Cardiac fibroblast (primary cell): ENCODE data around the gene MATN4.
A peak's percentile ranks its signal among the peaks of the same experiment; 100 is the strongest.

Experiments used
- DNase-seq, 2 donors: peaks; one replicate each; pipeline versions ENCODE4 v3.0.0 to v3.0.0-alpha.2; 2010; ENCODE audit warnings: low read depth in 2 of 2
- H3K4me3 ChIP-seq, 2 donors: replicated peaks in 1 of 2; 1 replicate in 1 of 2; 2 replicates in 1 of 2; pipeline ENCODE4 v1.5.1; 2011; ENCODE audit warnings: low read depth in 2 of 2, low read length in 2 of 2, mild to moderate bottlenecking in 2 of 2, moderate library complexity in 1 of 2
- CTCF ChIP-seq: IDR thresholded peaks from one replicate; pipeline ENCODE4 v1.5.1; 2011; ENCODE audit warnings: low read depth, mild to moderate bottlenecking, low read length, inconsistent platforms

MATN4 gene

GRCh38 chr20:45299786-45300185 is 8.3 kb downstream of the MATN4 start:
- H3K4me3 ChIP-seq, result no peak overlapping the region
- no peak for TF ChIP-seq CTCF
- no peak for DNase-seq

- H3K4me3 ChIP-seq, result no peak overlapping the region
- no peak for TF ChIP-seq CTCF
- DNase-seq, result no peak
These were observed 10.2 kb downstream of the MATN4 start for GRCh38 chr20:45297786-45298497.

- TF ChIP-seq CTCF, result no peak
- H3K4me3 ChIP-seq, result no peak overlapping the region
- no peak for DNase-seq
These were observed 13.4 kb downstream of the MATN4 start for GRCh38 chr20:45294659-45295058.

- no peak for DNase-seq
- no peak for TF ChIP-seq CTCF
- peak overlapping the region in 1 of 2 donors; percentile 44 for H3K4me3 ChIP-seq
These were observed 14.1 kb downstream of the MATN4 start for GRCh38 chr20:45294003-45294368.

GRCh38 chr20:45293041-45294002 is 14.8 kb downstream of the MATN4 start:
- peak overlapping the region; percentile 44 to 49 for H3K4me3 ChIP-seq
- TF ChIP-seq CTCF, result peak; percentile 99
- DNase-seq, result peak; percentile 72 to 73

GRCh38 chr20:45292343-45292742 is 15.8 kb downstream of the MATN4 start:
- no peak overlapping the region for H3K4me3 ChIP-seq
- no peak for DNase-seq
- TF ChIP-seq CTCF, result no peak
